IgD-negative memory B cell (primary cell): ENCODE measurements around the gene SLC43A2. TPM values are rescaled to one million over a fixed set of nuclear protein-coding genes. Genes with fewer than 3 reads are reported as not detected.
"Not testable (repeated sequence)": the region's sequence is repeated elsewhere in the genome, so short reads cannot be mapped to it uniquely, and the experiment has no call there.

Experiments used
- H3K27ac Mint-ChIP-seq, 3 donors: one replicate each; pipeline ENCODE4 v1.8.0; 2020 to 2022; ENCODE audit warnings: mild to moderate bottlenecking in 3 of 3, mixed read lengths in 3 of 3, moderate library complexity in 1 of 3
- H3K27me3 Mint-ChIP-seq: one replicate; pipeline ENCODE4 v1.8.0; 2021; ENCODE audit warnings: mixed read lengths
- H3K36me3 Mint-ChIP-seq: one replicate; pipeline ENCODE4 v1.8.0; 2020; ENCODE audit warnings: mild to moderate bottlenecking, mixed read lengths
- H3K4me1 Mint-ChIP-seq, 3 donors: one replicate each; pipeline ENCODE4 v1.8.0; 2020 to 2022; ENCODE audit warnings: mixed read lengths in 3 of 3, mild to moderate bottlenecking in 1 of 3
- H3K4me3 Mint-ChIP-seq, 4 donors: one replicate each; pipeline ENCODE4 v1.8.0; 2020 to 2022; ENCODE audit warnings: mild to moderate bottlenecking in 4 of 4, mixed read lengths in 4 of 4, moderate library complexity in 3 of 4
- H3K9me3 Mint-ChIP-seq, 3 donors: one replicate each; pipeline ENCODE4 v1.8.0; 2020 to 2021; ENCODE audit warnings: mixed read lengths in 3 of 3, mild to moderate bottlenecking in 1 of 3
- polyA plus RNA-seq: library from polyadenylated mRNA; unstranded; fragments of 300-500 nt; fragmentation: Illumina TruSeq; gene quantifications from one replicate; pipeline ENCODE4 v1.2.3, GENCODE V29; 2021

SLC43A2 gene
- polyA plus RNA-seq, 1 donor from 2014 or later = 27.3 TPM

- peaks cover 0 to 2% (median 0%) of the 10 kb centered on the region in 3 donors for H3K4me1 Mint-ChIP-seq
- no peak overlapping the region for H3K27ac Mint-ChIP-seq
- H3K4me3 Mint-ChIP-seq = no peak overlapping the region
- H3K9me3 Mint-ChIP-seq = no peaks in the 10 kb centered on the region
- H3K36me3 Mint-ChIP-seq = peaks cover 10% of the 10 kb centered on the region
- H3K27me3 Mint-ChIP-seq = no peaks in the 10 kb centered on the region
Observed at GRCh38 chr17:1541367-1541904, 87.2 kb downstream of the SLC43A2 start.

- Mint-ChIP-seq H3K4me1 (no peaks in the 10 kb centered on the region), H3K27me3 (no peaks in the 10 kb centered on the region), H3K9me3 (no peaks in the 10 kb centered on the region), H3K4me3 (no peak overlapping the region), H3K36me3 (peaks cover 7% of the 10 kb centered on the region), H3K27ac (peak overlapping the region in 1 of 3 donors; percentile 14)
Observed at GRCh38 chr17:1539811-1540210, 88.8 kb downstream of the SLC43A2 start.

DNA sequence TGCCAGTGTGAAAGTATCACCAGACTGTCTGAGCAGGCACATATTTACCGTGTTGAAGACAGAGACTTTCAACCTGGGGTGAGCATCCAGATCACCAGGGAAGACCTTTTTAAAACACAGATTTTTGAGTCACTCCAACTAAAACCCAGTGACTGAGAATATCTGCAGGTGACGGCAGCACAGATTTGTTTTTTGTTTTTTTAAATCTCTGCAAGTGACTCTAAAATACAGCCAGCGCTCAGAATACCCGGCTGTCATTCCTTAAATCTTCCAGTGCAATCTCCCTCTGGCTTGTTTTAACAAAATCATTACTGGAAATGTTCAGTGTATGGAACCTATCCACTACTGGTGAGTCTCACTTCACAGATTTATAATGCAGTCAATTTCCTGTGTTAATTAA is 92.9 kb downstream of the SLC43A2 start:
- Mint-ChIP-seq H3K27ac (no peak overlapping the region), H3K36me3 (peaks cover 1% of the 10 kb centered on the region), H3K4me1 (peaks cover 0 to 5% (median 3%) of the 10 kb centered on the region in 3 donors), H3K27me3 (no peaks in the 10 kb centered on the region), H3K4me3 (no peak overlapping the region), H3K9me3 (no peaks in the 10 kb centered on the region)

DNA sequence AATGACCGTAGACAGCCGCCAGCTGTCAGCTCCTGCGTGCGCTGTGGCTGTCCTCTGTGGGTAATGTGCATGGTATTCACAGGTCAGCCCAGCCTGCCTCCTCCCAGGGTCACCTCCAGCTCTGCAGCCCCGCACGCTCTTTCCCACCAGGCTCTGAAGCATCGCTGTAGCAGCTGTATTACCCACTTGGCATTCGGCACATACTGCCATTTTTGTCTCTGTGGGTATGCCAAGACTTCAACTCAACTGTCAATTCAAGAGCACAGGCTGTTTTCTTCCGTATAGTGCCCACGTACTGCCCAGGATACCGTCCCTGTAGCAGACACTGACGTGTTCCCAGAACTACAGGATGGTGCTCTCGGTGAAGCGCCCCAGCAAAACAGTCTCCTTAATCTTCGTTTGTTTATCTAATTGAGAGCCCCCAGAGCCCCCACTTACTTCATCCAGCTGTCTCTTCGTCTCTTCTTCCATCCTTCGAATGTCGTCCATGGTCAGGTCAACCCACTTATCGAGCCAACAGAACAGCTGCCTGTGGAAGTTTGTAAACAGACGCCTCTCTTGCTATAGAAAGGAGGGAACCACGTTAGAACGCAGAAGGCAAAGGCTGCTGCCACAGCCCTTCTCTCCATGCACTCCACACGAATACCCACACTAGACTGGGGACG is 94.8 kb downstream of the SLC43A2 start:
- Mint-ChIP-seq H3K4me3 (no peak overlapping the region), H3K36me3 (no peaks in the 10 kb centered on the region), H3K4me1 (peaks cover 0 to 5% (median 3%) of the 10 kb centered on the region in 3 donors), H3K27me3 (no peaks in the 10 kb centered on the region), H3K27ac (peak overlapping the region in 1 of 3 donors; percentile 25), H3K9me3 (no peaks in the 10 kb centered on the region)

DNA sequence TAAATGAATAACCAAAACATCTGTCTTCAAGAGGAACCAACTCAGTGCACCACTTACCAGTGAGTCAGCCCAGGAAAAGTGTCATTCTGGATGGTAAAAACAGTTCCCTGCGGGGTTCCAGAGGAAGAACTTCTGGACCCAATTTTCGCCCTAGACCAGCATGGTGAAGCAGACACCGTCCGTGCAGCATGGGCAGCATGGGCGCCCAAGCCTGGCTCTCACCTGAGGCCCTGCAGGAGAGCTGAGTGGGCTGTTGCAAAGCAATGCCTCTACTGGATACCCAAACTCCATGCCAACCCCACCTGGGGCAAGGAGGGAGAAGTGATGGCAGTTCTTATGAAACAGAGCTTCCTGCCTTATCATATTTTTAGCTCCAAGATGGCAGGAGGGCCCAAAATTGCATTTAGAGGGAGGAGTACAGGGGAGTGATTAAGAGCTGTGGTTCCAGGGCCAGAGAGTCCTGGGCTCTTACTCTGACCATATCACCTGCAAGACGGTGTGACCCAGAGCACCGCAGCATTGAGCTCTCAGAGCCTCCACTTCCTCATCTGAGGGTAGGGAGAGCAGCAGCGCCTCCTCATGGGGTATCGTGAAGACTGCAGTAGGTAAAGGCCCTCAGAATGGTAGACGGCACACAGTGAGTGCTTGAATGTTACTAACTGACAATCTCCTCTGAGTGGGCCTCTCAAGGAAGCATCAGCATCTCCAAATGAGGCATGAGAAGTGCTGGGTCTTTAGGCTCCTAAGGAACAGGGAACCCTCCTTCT is 95.6 kb downstream of the SLC43A2 start:
- Mint-ChIP-seq H3K27ac (peak overlapping the region in 1 of 3 donors; percentile 81), H3K27me3 (no peaks in the 10 kb centered on the region), H3K36me3 (no peaks in the 10 kb centered on the region), H3K4me3 (peak overlapping the region in 1 of 4 donors; percentile 19), H3K9me3 (no peaks in the 10 kb centered on the region), H3K4me1 (peaks cover 0 to 5% (median 3%) of the 10 kb centered on the region in 3 donors)

DNA sequence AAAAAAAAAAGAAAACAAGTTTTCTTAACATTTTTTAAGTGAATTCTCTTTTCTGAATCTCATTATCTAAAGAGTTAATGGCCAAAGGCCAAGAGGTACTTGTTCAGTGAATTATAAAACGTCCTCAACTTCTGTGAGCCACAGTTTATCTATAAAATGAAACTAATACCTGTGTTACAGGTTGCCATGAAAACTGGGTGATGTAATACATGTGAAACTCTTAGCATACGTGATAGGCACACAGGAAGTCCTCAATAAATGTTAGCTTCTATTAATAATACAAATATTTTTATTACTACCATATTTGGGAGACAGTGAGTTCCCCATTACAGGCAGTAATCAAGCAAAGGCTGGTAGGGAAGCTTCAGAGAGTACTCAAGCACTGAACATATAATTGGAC is 98.8 kb downstream of the SLC43A2 start:
- H3K4me3 Mint-ChIP-seq = no peak overlapping the region
- H3K27me3 Mint-ChIP-seq = no peaks in the 10 kb centered on the region
- H3K4me1 Mint-ChIP-seq = peaks cover 0 to 5% (median 5%) of the 10 kb centered on the region in 3 donors
- no peaks in the 10 kb centered on the region for H3K9me3 Mint-ChIP-seq
- H3K36me3 Mint-ChIP-seq = no peaks in the 10 kb centered on the region
- H3K27ac Mint-ChIP-seq = no peak overlapping the region

- not testable (repeated sequence) for H3K9me3 Mint-ChIP-seq, H3K4me3 Mint-ChIP-seq, H3K27me3 Mint-ChIP-seq, H3K36me3 Mint-ChIP-seq, H3K4me1 Mint-ChIP-seq, H3K27ac Mint-ChIP-seq
Observed at GRCh38 chr17:1526876-1527275, 101.8 kb downstream of the SLC43A2 start.

GRCh38 chr17:1522626-1523025 is 106.0 kb downstream of the SLC43A2 start:
- no peaks in the 10 kb centered on the region for H3K27me3 Mint-ChIP-seq

DNA sequence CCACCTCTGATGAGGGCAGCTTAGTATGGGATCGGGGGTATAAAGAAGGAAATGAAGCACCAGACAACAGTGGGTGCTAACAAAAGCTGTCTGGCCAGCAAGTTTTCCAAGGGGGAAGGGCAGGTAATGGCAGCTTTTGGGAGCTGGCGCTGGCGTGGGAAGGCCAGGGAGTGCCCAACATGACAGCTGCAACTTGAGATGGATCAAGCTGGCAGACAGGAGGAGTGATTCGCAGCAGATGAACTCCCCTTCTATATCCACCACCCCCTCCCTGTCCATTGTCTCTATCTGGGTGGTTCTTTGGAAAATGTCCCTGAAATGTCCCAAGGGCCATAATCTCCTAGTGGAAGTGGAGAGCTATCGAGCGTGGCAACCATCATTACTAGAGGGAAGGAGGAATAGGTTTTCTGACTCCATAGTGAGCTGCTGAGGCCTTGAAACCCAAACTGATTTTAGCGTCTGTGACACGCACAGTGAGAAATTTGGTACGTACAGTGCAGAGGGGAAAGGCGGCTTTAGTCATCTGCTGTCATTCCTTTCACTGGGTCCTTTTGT is 107.5 kb downstream of the SLC43A2 start:
- H3K36me3 Mint-ChIP-seq = no peaks in the 10 kb centered on the region
- peaks cover 4 to 5% (median 4%) of the 10 kb centered on the region in 3 donors for H3K4me1 Mint-ChIP-seq
- H3K27me3 Mint-ChIP-seq = no peaks in the 10 kb centered on the region
- H3K4me3 Mint-ChIP-seq = peak overlapping the region in 1 of 4 donors; percentile 65
- H3K27ac Mint-ChIP-seq = peak overlapping the region in 2 of 3 donors; percentile 50 to 68
- H3K9me3 Mint-ChIP-seq = no peaks in the 10 kb centered on the region

More at GRCh38 chr17:1522626-1523025, 106.0 kb downstream of the SLC43A2 start:
- H3K27ac Mint-ChIP-seq = no peak overlapping the region
- H3K4me3 Mint-ChIP-seq = no peak overlapping the region
- H3K9me3 Mint-ChIP-seq = no peaks in the 10 kb centered on the region
- no peaks in the 10 kb centered on the region for H3K36me3 Mint-ChIP-seq
- H3K4me1 Mint-ChIP-seq = peaks cover 2 to 3% (median 3%) of the 10 kb centered on the region in 3 donors

GRCh38 chr17:1519678-1520077 is 109.0 kb downstream of the SLC43A2 start:
- no peaks in the 10 kb centered on the region for H3K9me3 Mint-ChIP-seq
- peak overlapping the region in 3 of 4 donors; percentile 9 to 51 (median 38) for H3K4me3 Mint-ChIP-seq
- H3K27ac Mint-ChIP-seq = peak overlapping the region in 1 of 3 donors; percentile 35
- H3K36me3 Mint-ChIP-seq = no peaks in the 10 kb centered on the region
- peaks cover 13 to 14% (median 14%) of the 10 kb centered on the region in 3 donors for H3K4me1 Mint-ChIP-seq
- no peaks in the 10 kb centered on the region for H3K27me3 Mint-ChIP-seq

Other genes with a start within 250 kb of the SLC43A2 start
- gene YWHAE, start 228.6 kb downstream of the SLC43A2 start, polyA plus RNA-seq = 54.4 TPM
- 28.3 TPM for gene CRK, start 172.6 kb downstream of the SLC43A2 start, polyA plus RNA-seq
- 29.6 TPM for gene MYO1C, start 136.1 kb downstream of the SLC43A2 start, polyA plus RNA-seq
- gene INPP5K, start 112.2 kb downstream of the SLC43A2 start, polyA plus RNA-seq = 51.7 TPM
- gene PITPNA, start 66.0 kb downstream of the SLC43A2 start, polyA plus RNA-seq = 32.1 TPM
- gene SCARF1, start 16.9 kb upstream of the SLC43A2 start, polyA plus RNA-seq = 0.19 TPM
- 2.6 TPM for gene RILP, start 21.0 kb upstream of the SLC43A2 start, polyA plus RNA-seq
- 156 TPM for gene PRPF8, start 56.0 kb upstream of the SLC43A2 start, polyA plus RNA-seq
- not detected for gene TLCD2, start 81.5 kb upstream of the SLC43A2 start, polyA plus RNA-seq
- 21.6 TPM for gene WDR81, start 95.9 kb upstream of the SLC43A2 start, polyA plus RNA-seq
- gene SERPINF2, start 114.0 kb upstream of the SLC43A2 start, polyA plus RNA-seq = 1.2 TPM
- gene SERPINF1, start 133.2 kb upstream of the SLC43A2 start, polyA plus RNA-seq = 8.3 TPM
- gene SMYD4, start 201.1 kb upstream of the SLC43A2 start, polyA plus RNA-seq = 12.7 TPM
- 57.7 TPM for gene RPA1, start 201.2 kb upstream of the SLC43A2 start, polyA plus RNA-seq